IMR-90 (cell line): ENCODE results near the gene BROX. TPM values are rescaled to one million over a fixed set of nuclear protein-coding genes. Genes with fewer than 3 reads are reported as not detected.
A peak's percentile ranks its signal among the peaks of the same experiment; 100 is the strongest.

ENCODE experiments used
- ATAC-seq: fragments of 200-7000 bp; cut with Tn5 transposase; 2 replicates; pipeline ENCODE4 v1.9.1; 2020; ENCODE audit warnings: low read depth, mild to moderate bottlenecking, moderate library complexity
- BruUV-seq: library from RNA; stranded (reverse); fragments of 400-500 nt; replicated peaks from 2 replicates; lab custom pipeline; 2021; lab: Mats Ljungman, UMichigan
- CTCF ChIA-PET: fragments of 300-600 bp; formaldehyde crosslinking; extraction: SDS; loops from one replicate; lab custom pipeline; 2021; ENCODE audit warnings: antibody characterized with exemption; lab: Yijun Ruan, JAX
- POLR2A ChIA-PET: fragments of 300-600 bp; sonication (Branson Sonifier 250); formaldehyde crosslinking; loops from one replicate; lab custom pipeline; 2022; ENCODE audit warnings: antibody characterized with exemption; ENCODE audit not compliant: unreplicated experiment; lab: Charles Lee
- DNase-seq: peaks from one replicate; pipeline ENCODE4 v3.0.0; 2013
- H2AFZ ChIP-seq: replicated peaks from 2 replicates; pipeline ENCODE3; 2013; ENCODE audit warnings: low read length, mild to moderate bottlenecking; ENCODE audit not compliant: poor library complexity
- H2AK5ac ChIP-seq: 2 replicates; pipeline ENCODE4 v1.6.1; 2013; ENCODE audit warnings: low read depth, low read length, inconsistent platforms
- H2AK9ac ChIP-seq: replicated peaks from 2 replicates; pipeline ENCODE3; 2013; ENCODE audit warnings: mild to moderate bottlenecking, low read depth, low read length, moderate library complexity; ENCODE audit not compliant: poor library complexity
- H2BK120ac ChIP-seq: 2 replicates; pipeline ENCODE4 v1.6.1; 2013; ENCODE audit warnings: low read depth, low read length, inconsistent platforms
- H2BK15ac ChIP-seq: 3 replicates; pipeline ENCODE4 v1.6.1; 2013; ENCODE audit warnings: low read depth, low read length, inconsistent platforms
- H2BK20ac ChIP-seq: 2 replicates; pipeline ENCODE4 v1.6.1; 2013; ENCODE audit warnings: low read depth, mild to moderate bottlenecking, inconsistent platforms, low read length, moderate library complexity
- H2BK5ac ChIP-seq: 2 replicates; pipeline ENCODE4 v1.6.1; 2013; ENCODE audit warnings: mild to moderate bottlenecking, low read depth, low read length, inconsistent platforms; ENCODE audit not compliant: poor library complexity, severe bottlenecking
- H3K14ac ChIP-seq: replicated peaks from 2 replicates; pipeline ENCODE4 v1.6.1; 2013; ENCODE audit warnings: low read depth, low read length, inconsistent platforms
- H3K18ac ChIP-seq: 2 replicates; pipeline ENCODE4 v1.6.1; 2013; ENCODE audit warnings: low read depth, low read length, control low read depth
- H3K23ac ChIP-seq: 2 replicates; pipeline ENCODE4 v1.6.1; 2013; ENCODE audit warnings: low read depth, low read length, inconsistent platforms
- H3K27ac ChIP-seq: 2 replicates; pipeline ENCODE4 v1.5.1; 2013; ENCODE audit warnings: mild to moderate bottlenecking, control low read depth, low read length; ENCODE audit not compliant: insufficient read depth
- H3K27me3 ChIP-seq: 2 replicates; pipeline ENCODE4 v1.6.1; 2013; ENCODE audit warnings: low read length; ENCODE audit not compliant: control insufficient read depth, insufficient read depth
- H3K36me3 ChIP-seq: 2 replicates; pipeline ENCODE4 v1.6.1; 2013; ENCODE audit warnings: low read length, mixed read lengths; ENCODE audit not compliant: control insufficient read depth, insufficient read depth
- H3K4ac ChIP-seq: 2 replicates; pipeline ENCODE4 v1.6.1; 2013; ENCODE audit warnings: low read depth, low read length, inconsistent platforms
- H3K4me1 ChIP-seq: 2 replicates; pipeline ENCODE4 v1.6.1; 2013; ENCODE audit warnings: low read length, mixed read lengths; ENCODE audit not compliant: control insufficient read depth, insufficient read depth
- H3K4me2 ChIP-seq: 2 replicates; pipeline ENCODE4 v1.6.1; 2013; ENCODE audit warnings: low read depth, mild to moderate bottlenecking, control low read depth, low read length, moderate library complexity
- H3K4me3 ChIP-seq: 2 replicates; pipeline ENCODE4 v1.5.1; 2013; ENCODE audit warnings: low read depth, mild to moderate bottlenecking, control low read depth, low read length, moderate library complexity; ENCODE audit not compliant: insufficient read depth
- H3K56ac ChIP-seq: 2 replicates; pipeline ENCODE4 v1.6.1; 2013; ENCODE audit warnings: low read length, inconsistent platforms; ENCODE audit not compliant: insufficient read depth; ENCODE audit errors: extremely low read depth
- H3K79me1 ChIP-seq, 2 experiments: 2 replicates each; pipeline ENCODE4 v1.6.1; 2013; ENCODE audit warnings: low read length in 2 of 2, inconsistent platforms in 1 of 2, low read depth in 1 of 2
- H3K9ac ChIP-seq: 2 replicates; pipeline ENCODE4 v1.6.1; 2013; ENCODE audit warnings: low read depth, low read length, control low read depth
- H3K9me1 ChIP-seq: 2 replicates; pipeline ENCODE4 v1.6.1; 2013; ENCODE audit warnings: low read length, inconsistent platforms; ENCODE audit not compliant: insufficient read depth
- H3K9me3 ChIP-seq: 2 replicates; pipeline ENCODE4 v1.6.1; 2013; ENCODE audit warnings: low read length; ENCODE audit not compliant: control insufficient read depth, insufficient read depth
- H4K20me1 ChIP-seq: 2 replicates; pipeline ENCODE4 v1.6.1; 2013; ENCODE audit warnings: low read length, inconsistent platforms; ENCODE audit not compliant: insufficient read depth
- H4K5ac ChIP-seq: 2 replicates; pipeline ENCODE4 v1.6.1; 2013; ENCODE audit warnings: mild to moderate bottlenecking, low read depth, low read length, control low read depth
- H4K8ac ChIP-seq, 2 experiments: 2 replicates each; pipeline ENCODE4 v1.6.1; 2013; ENCODE audit warnings: low read depth in 2 of 2, low read length in 2 of 2, control low read depth in 1 of 2, inconsistent platforms in 1 of 2
- H4K91ac ChIP-seq: 2 replicates; pipeline ENCODE4 v1.6.1; 2013; ENCODE audit warnings: low read depth, low read length, inconsistent platforms; ENCODE audit not compliant: insufficient read depth
- CEBPB ChIP-seq: IDR thresholded peaks from 2 replicates; pipeline ENCODE4 v1.6.1; 2012; ENCODE audit warnings: low read depth, low read length, improper control_type of control experiment
- MAZ ChIP-seq: IDR thresholded peaks from 2 replicates; pipeline ENCODE4 v1.6.1; 2012; ENCODE audit warnings: low read depth, mild to moderate bottlenecking, low read length, improper control_type of control experiment, moderate library complexity, borderline replicate concordance
- WGBS, 2 experiments: methylation state at CpG; one replicate each; pipeline versions ENCODE4 v1.1.5 to v1.1.7; 2013; ENCODE audit warnings: missing lambda C conversion rate in 2 of 2; ENCODE audit not compliant: insufficient read length in 1 of 2; ENCODE audit errors: extremely low coverage in 2 of 2; 5-methylcytosine and 5-hydroxymethylcytosine counted together
- dilution Hi-C: fragments of 300-500 bp; cut with HindIII; formaldehyde crosslinking; loops from one replicate; pipeline ENCODE4 v1.14.3; 2018; ENCODE audit warnings: low sequenced_read_pairs; ENCODE audit not compliant: unreplicated experiment
- in situ Hi-C: fragments of 300-500 bp; cut with MboI; formaldehyde crosslinking; loops from 3 replicates; pipeline ENCODE4 v1.14.3; 2019; ENCODE audit warnings: low sequenced_read_pairs, inconsistent platforms, mixed read lengths
- intact Hi-C: fragments of 100-400 bp; cut with micrococcal nuclease; formaldehyde crosslinking; loops from 2 replicates; pipeline ENCODE4 v1.10.0; 2022
- polyA plus RNA-seq, 3 experiments: library from polyadenylated mRNA; depleted of rRNA; stranded (reverse); fragments of >200 nt; gene quantifications; 2 replicates each; pipeline ENCODE4 v1.2.3, GENCODE V29; 2012; ENCODE audit warnings: low replicate concordance in 1 of 3
- total RNA-seq: library from RNA; depleted of rRNA; stranded (reverse); fragments of >200 nt; gene quantifications from 2 replicates; pipeline ENCODE4 v1.2.3, GENCODE V29; 2012

Gene BROX
- total and polyA plus RNA-seq, 2 of the 4 experiments (the other 2 are of a cell fraction), result 6.8 to 43.4 TPM

DNA sequence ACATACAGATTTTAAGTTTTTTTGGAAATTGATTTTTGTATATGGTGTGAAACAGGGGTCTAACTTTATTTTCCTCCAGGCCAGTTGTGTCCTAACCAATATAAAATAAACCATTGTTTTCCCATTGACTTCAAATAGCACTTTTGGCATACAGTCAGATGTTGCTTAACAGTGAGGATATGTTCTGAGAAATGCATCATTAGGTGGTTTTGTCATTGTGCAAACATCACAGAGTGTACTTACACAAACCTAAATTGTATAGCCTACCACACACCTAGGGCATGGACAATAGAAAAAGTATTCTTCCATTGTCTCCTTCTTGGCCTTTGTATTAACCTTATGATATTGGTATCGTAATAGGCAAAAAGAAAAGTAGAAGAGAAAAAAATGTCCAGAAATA, 65.1 kb downstream of the BROX start:
- Histone ChIP-seq H3K4me2 (no peak overlapping the region), H3K4me1 (no peaks in the 10 kb centered on the region), H3K56ac (no peak overlapping the region), H3K27ac (no peak overlapping the region), H2AK9ac (no peak overlapping the region), H4K91ac (no peak overlapping the region), H4K5ac (no peak overlapping the region), H3K4ac (no peak overlapping the region), H3K27me3 (no peaks in the 10 kb centered on the region), H2AK5ac (no peak overlapping the region), H4K20me1 (no peaks in the 10 kb centered on the region), H3K79me1 (no peaks in the 10 kb centered on the region), H2BK5ac (no peak overlapping the region), H2AFZ (no peak overlapping the region), H3K4me3 (no peak overlapping the region), H3K9me3 (no peaks in the 10 kb centered on the region), H3K9ac (no peak overlapping the region), H3K18ac (no peak overlapping the region), H2BK15ac (no peak overlapping the region), H3K36me3 (no peaks in the 10 kb centered on the region), H3K23ac (no peak overlapping the region), H3K9me1 (no peaks in the 10 kb centered on the region), H3K14ac (no peak overlapping the region), H4K8ac (no peak overlapping the region), H2BK120ac (no peak overlapping the region), H2BK20ac (no peak overlapping the region)
- in situ Hi-C loops (no loop called here), intact Hi-C loops (no loop called here), dilution Hi-C loops (loop anchor here (25.0 kb wide), 1 partner anchor 310 kb away; no protein-coding TSS in a partner anchor)
- CTCF ChIA-PET, result interaction anchor here (1.0 kb wide), 1 partner anchor 359 kb away, joined by 3 read pairs; no protein-coding TSS in a partner anchor
- peak; percentile 17 for DNase-seq
- no CpG with 5 or more reads among the region's 1 CpG for WGBS, 2 experiments
- POLR2A ChIA-PET, result no interaction called here
- TF ChIP-seq MAZ (no peak), CEBPB (peak; percentile 22; the same call in 1 of the 2 replicates)
- no TSS peak for BruUV-seq
- no peak for ATAC-seq
